GM10266 (cell line): ENCODE results near the gene SLC45A1.

Experiments used
- DNase-seq: peaks from one replicate; pipeline ENCODE4 v3.0.0; 2012; ENCODE audit errors: extremely low spot score
- CTCF ChIP-seq: IDR thresholded peaks from 2 replicates; pipeline ENCODE4 v1.5.1; 2012; ENCODE audit warnings: mild to moderate bottlenecking, low read depth; ENCODE audit not compliant: control insufficient read depth, insufficient read depth; ENCODE audit errors: missing control alignments

Gene SLC45A1

GRCh38 chr1:8350914-8351684, 33.2 kb downstream of the SLC45A1 start:
- DNase-seq, result no peak
- TF ChIP-seq CTCF, result no peak

- peak; percentile 57 for TF ChIP-seq CTCF
- no peak for DNase-seq
Observed at GRCh38 chr1:8351693-8352470, 34.0 kb downstream of the SLC45A1 start.

- DNase-seq, result no peak
- no peak for TF ChIP-seq CTCF
Observed at GRCh38 chr1:8352471-8352845, 34.5 kb downstream of the SLC45A1 start.

- no peak for TF ChIP-seq CTCF
- DNase-seq, result no peak
Observed at GRCh38 chr1:8352886-8353785, 35.2 kb downstream of the SLC45A1 start.

- no peak for TF ChIP-seq CTCF
- no peak for DNase-seq
Observed at GRCh38 chr1:8354038-8354437, 36.1 kb downstream of the SLC45A1 start.

GRCh38 chr1:8355439-8356255, 37.7 kb downstream of the SLC45A1 start:
- DNase-seq, result no peak
- TF ChIP-seq CTCF, result no peak
